ENCODE data around the gene C1RL.

The C1RL gene

DNA sequence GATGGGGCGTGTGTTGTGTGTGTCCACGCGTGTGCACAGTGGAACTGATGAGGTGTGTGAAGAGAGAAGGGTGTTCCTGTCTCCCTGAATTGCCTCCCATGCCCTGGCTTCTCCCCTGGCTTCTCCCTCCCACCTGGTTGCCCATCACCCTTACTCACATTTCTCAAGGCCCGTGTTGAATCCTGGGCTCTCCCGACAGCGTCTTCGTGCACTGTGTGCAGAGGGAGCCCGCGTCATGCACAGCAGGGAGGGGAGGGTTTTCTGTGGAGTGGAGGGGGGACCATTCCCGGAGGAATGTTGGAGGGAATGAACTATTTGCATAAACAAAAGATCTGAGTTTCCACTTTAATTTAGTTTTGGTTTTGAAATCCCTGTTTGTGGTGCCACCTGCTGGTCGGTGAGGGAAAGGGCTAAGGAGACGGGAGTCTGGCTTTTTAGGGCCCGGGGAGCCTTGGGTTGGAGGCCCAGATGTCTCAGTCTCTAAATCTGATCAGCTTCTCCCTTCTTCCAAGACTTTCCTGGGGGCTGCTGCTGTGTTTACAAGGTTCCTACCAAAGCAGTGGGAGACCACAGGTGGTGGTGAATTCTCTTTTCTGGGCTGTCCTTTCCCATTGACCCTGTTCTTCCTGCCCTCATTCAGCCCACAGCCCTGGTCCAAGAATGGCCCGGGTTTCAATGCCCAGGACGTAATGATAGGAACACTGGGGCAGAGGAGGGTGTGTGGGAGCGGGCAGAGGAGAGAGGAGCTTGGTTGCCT lies 16.6 kb downstream of the C1RL start, which contains the start of gene C1R:
Gene C1R (minus strand): TSS at position 217 of the 757 bp plus-strand sequence. CDS start 57 bp downstream, at position 160.
- DNase-seq (ENCODE audit: low spot score) = peak; percentile 83

DNA sequence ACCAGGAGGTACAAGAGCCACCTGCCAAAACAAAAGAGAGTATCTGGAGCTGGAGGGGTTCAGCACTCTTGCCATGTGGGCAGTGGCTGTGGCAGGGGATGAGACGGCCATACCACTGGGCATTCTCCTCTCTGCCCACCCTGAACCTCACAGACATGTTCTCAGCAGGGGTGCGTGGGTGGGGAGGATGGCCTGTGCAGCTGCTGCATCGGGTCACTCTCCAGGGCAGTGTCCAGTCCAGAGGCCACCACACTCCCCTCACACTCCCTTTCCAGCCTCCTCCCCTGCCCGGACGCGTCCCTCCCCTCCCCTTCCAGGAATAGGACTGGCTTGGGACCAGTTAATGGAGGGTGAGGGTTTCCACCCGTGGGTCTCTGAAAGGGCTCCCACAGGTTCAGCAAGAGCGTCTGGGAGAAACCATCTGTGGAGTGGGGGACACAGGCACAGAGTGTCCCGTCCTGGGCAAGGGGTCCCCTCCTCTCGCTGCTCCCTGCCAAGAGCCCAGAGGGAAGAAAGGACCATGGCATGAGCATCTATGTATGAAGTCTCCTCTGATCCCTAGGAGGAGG lies 17.3 kb downstream of the C1RL start:
- no peak for DNase-seq (ENCODE audit: low spot score)

DNA sequence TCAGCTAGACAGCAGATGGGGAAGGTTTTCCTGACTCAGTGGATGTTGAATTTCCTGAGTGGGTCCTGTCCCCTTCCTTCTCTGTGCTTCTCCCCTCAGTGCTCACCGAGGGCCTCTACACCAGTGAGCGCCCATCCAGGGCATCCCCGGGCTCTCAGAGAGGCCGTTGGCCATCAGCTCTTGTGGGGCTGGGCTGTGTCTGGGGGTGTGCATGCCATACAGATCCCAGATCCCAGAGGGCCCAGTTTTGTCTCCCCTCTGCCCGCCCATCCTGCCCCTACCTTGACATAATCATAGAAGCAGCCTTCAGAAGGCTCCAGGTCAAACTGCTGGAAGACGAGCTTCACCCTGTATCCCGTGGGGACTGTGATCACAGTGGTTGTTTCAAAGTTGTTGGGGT lies 17.8 kb downstream of the C1RL start:
- no peak for DNase-seq (ENCODE audit: low spot score)

DNA sequence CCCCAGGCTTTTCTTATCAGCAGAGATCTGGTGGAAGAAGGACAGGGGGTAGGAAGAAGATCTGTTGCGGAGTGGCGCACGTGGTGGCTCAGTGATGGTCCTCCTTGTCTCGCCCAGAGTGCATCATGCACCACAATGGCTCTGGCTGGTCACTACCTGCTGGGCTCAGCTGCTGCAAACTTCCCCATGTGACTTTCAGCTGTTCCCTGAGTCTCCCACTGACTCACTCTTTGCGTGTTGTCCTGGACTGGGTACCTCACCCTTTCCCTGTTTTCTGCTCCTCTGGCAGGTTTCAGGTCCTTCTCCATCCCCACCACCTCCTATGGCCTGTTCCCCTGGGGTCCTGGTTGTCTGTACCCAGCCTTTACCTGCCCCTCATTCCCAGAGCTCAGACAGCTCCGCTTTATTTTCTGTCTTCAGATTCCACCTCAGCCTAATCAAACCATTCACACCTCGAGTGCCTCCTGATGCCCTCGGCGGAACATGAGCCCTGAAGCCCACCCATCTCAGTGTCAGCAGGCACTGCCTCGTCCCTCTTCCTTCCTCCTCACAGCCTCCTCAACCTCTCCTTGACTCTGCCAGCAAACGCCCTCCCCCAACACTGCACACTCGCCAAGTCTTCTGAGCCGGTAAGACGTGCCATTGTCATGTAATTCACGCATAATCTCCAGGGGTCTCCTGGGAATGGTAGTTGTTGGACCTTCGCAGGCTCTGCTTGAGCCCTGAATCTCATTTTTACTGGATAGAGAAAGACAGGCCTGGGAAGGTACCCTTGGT lies 18.6 kb downstream of the C1RL start:
- peak; percentile 53 for DNase-seq (ENCODE audit: low spot score)

DNA sequence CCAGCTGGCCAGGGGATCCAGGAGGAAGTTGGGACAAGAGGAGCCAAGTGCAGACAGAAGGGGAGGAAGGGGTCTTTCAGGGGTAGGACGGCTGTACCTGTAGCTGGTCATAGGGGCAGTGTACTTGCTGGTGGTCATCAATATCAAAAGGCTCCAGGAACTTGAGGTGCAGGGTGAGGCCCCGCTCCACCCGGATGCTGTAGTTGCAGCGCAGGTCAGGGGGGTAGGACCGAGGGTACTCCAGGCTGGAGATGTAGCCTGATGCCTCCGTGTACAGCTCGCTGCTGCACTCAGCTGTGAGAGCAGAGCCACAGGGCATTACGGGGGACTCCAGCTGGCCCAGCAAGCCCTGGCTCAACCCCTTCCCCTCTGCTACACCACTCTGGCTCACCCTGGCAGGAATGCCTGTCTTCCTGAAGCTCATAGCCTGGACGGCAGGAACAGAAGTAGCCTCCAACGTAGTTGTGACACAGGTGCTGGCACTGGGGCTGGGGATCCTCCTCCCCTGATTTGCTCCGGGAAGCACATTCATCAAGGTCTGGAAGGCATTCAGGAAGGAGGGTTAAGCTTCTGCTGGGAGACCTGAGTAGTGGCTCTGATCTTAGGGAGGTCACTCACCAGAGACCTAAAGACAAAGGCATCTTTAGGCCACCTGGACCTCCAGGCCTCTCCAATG lies 19.7 kb downstream of the C1RL start:
- DNase-seq (ENCODE audit: low spot score) = peak; percentile 34

DNA sequence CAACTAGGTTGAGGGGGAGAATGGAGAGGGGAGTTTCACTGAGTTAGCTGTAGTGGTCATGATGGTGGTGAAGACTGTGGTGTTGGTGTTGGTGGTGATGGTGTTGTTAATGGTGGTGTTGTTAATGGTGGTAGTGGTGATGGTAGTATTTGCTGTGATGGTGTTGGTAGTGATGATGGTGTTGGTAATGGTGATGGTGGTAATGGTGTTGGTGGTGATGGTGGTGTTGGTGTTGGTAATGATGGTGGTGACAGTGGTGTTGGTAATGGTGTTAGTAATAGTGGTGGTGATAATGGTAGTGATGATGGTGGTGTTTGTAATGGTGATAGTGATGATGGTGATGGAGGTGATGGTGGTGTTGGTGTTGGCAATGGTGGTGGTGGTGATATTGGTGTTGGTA lies 25.9 kb downstream of the C1RL start:
- no peak for DNase-seq (ENCODE audit: low spot score)

DNA sequence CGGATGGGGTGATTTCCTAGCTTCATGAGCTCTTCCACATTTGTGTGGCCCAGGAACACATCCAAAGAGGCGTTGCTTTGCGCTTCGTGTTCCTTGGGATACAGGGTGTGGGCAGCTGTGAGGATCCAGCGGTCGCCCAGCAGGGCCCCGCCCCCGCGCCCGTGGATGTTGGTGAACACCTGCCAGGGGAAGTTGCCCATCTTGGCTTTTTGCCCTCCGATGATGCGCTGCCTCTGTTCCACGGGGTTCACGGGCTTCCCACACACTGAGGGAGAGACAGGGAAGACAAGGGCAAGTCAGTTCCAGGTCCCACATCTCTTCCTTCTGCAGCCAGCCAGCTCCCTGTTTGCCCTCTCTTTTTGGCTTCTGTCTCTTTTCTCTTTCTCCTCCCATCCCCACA lies 28.0 kb downstream of the C1RL start:
- no peak for DNase-seq (ENCODE audit: low spot score)

DNA sequence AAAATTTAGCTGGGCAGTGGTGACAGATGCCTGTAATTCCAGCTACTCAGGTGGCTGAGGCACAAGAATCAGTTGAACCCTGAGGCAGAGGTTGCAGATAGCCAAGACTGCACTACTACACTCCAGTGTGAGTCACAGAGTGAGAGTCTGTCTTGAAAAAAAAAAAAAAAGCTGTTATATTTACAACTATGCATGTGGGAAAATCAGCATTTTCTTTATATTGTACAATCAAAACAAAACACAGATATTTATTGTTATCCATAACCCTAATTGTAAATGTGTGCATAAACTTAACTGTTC lies 29.2 kb downstream of the C1RL start:
- no peak for DNase-seq (ENCODE audit: low spot score)

DNA sequence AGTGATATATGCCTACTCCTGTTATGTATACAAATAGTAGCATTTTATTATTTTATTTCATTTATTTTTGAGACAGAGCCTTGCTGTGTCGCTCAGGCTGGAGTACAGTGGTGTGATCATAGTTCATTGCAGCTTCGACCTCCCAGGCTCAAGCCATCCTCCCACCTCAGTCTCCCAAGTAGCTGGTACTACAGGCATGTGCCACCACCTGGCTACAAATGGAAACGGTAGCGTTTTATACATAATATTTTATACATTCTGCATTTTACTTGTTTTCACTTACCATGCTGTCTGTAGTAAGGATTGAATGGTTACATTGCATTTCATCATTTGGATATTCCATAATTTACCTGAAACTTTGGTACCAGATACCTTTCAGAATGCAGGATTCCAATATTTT lies 30.9 kb downstream of the C1RL start:
- no peak for DNase-seq (ENCODE audit: low spot score)

DNA sequence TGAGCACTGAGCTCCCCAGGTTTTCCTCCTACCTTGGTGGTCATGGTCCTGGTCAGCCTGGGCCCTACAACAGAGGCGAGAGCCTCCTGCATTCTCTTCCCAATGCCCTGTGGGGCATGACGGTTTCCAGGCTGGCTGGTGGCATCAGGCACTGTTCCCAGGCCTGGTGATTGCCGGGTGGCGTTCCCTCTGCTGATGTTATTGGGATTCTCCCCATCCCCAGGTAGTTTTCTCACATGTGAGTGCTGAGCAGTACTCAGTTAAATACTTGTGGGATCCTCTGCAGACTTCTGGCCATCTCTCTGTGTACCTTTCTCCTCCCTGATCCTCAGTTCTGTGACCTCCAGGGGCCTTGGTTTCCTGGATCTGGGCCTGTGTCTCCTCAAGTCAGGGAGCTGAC lies 32.5 kb downstream of the C1RL start:
- DNase-seq (ENCODE audit: low spot score) = no peak

DNA sequence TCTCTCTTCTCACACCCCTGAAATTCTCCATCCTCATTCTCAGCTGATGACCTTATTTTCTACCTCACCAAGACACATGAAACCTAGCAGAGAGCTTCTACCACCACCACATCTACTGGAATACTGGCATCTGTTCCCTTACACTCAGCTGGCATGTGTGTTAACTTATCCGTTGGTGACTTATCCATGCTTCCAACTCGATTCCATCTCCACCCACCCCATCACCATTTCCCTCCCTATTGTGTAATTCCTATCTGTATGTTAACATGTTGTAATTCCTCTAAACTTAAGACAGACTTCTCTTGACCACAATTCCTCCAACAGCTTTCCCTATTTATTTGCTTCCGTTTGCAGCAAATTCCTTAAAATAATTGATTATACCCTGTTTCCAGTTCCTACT lies 33.1 kb downstream of the C1RL start:
- no peak for DNase-seq (ENCODE audit: low spot score)

DNA sequence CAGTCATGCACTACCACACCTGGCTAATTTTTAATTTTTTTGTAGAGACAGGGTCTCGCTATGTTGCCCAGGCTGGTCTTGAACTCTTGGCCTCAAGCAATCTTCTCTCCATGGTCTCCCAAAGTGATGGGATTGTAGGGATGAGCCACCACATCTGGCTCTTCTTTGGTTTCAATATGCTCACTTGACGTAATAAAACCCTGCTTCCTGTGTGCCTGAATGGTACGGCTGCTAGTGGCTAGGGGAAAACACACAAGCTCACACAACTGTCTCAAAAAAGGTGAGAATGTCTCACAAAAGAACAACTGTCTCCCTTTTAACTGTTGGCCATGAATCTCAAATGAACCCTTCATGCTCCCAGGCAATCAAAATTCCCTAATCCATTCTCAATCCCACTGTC lies 33.5 kb downstream of the C1RL start:
- DNase-seq (ENCODE audit: low spot score) = no peak

DNA sequence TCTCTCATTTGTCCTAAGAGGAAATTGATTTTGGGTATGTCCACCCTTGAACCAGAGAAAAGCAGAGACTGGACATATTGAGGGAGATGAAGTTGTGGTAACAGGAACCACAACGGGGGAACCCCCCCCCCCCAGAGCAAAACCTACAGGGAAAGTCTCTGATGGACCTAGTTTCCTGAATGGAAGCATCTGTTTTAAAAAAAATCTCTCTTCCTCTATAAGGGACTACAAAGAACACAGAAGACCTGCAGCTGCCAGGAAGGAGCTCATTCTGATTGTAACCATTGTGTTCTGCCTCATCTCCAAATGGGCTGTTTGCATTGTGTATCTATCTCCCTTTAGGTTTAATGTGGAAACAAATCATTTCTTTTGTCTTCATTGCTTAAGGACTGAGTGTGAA lies 35.1 kb downstream of the C1RL start:
- no peak for DNase-seq (ENCODE audit: low spot score)

DNA sequence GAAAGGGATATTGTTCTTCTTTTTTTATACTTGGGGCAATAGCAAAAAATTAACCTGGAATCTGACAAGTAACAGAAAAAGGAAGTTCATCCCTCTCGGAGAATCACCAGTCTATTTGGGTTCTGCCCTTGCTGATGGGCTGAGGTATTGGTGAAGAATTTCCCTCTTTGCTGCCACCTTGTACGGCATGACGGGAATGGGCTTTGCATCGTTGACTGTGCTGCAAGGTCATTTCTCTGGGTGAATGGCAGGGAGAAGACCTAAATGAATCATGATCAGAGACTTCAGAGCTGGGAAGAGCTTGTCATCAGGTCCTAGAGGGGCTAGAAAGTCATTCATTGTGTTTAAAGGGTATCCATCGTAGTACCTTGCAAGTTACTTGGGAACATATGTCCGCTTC lies 36.5 kb downstream of the C1RL start:
- DNase-seq (ENCODE audit: low spot score) = no peak

DNA sequence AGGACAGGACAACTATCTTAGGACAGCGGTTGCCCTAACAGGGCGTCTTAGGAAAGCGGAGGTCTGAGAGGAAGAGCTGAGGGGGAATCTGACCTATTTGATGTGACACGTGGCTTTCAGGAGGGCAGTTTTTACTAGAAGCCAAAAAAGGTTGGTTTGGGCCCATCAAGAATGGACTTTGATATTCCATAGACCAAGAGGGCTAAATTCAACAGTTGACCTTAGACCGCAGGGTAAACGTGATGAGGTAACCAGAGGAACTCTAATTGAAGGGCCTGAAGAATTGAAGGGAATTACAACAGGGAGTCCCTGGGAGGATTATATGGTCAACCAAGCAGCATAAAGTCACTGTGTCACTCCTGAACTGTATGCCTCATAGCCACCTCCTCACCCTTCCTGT lies 37.0 kb downstream of the C1RL start:
- no peak for DNase-seq (ENCODE audit: low spot score)

DNA sequence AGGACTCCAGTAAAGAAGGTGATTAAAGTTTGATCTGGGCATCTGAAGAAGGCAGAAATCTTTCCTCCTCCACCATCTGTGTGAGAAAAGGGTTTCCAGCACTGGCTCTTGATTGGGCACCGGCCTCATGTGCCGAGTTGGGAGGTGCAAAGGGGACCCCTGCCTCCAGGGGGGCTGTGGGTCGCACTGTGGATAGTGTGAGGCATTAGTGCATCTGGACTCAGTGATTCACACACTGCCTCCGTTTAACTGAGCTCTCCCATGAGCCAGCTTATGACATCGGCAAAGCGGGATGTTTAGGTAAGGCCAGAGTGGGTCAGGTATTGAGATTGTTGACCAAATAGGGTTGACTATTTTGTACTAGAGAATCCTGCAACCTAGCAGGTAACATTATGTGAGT lies 39.6 kb downstream of the C1RL start:
- no peak for DNase-seq (ENCODE audit: low spot score)

DNA sequence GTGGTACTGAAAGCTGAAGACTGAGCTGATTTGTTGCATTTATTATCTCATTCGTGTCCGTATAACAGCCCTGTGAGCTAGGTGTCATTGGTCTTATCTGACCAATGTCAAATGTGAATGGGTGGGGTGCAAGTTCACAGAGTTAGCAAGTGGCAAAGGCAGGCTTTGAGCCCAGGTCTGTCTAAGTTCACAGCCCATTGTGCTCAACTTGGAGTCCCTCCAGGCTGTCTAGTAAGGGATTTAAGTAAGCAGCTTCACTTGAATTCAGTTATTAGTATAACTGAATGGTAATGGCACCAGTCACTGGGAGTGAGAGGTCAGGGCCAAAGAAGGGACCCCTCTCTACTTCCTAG lies 40.0 kb downstream of the C1RL start:
- DNase-seq (ENCODE audit: low spot score) = no peak

DNA sequence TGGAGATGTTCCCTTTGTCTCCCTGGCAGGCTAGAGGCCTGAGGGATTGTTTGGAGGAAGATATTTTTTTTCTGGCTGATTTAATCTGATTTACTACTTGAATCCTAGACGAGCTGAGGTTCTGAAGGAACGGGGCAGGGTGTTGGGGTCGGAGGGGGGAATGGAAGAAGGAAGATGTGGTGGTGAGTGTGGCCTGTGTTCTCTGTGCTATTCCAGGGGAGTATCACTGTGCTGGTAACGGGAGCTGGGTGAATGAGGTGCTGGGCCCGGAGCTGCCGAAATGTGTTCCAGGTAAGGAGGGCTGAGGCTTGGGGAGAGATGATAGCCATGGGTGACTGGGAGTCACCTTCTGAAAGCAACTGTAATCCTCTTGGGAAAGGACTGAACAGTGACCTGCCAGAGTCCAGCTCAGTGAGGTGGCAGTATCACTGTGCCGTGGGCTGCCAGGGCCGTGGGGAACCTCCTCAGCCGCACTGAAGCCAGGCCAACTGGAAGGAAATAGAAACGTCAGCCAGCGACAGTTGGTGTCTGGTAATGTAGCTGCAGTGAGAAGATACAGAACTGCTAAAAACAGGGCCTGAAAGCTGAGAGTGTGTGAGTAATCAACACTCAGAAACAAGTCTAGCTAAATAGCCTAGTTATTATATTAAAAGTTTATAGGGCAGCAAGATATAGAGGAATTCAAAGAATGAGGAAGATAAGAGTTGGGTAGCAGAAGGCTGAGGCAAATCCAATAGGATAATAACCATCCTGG lies 40.6 kb downstream of the C1RL start:
- no peak for DNase-seq (ENCODE audit: low spot score)

DNA sequence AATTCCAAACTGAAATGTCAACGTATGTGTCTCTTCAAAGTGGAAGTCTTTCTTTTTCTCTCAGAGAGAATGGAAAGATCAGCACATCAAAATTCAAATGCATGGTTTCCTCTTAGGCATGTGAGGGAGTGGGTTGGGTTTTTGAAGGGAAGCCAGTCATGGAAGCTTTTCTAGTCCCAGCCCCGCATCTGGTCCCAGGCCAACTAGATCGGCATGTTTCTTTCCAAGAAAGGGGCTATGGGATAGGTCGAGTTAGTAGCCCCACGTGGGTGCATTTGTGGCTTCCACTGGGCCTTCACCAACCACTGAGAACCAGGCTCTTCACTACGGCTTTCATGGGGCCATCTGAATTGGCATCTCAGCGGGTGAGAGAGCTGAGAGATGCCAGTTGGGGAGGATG lies 41.9 kb downstream of the C1RL start:
- DNase-seq (ENCODE audit: low spot score) = no peak

DNA sequence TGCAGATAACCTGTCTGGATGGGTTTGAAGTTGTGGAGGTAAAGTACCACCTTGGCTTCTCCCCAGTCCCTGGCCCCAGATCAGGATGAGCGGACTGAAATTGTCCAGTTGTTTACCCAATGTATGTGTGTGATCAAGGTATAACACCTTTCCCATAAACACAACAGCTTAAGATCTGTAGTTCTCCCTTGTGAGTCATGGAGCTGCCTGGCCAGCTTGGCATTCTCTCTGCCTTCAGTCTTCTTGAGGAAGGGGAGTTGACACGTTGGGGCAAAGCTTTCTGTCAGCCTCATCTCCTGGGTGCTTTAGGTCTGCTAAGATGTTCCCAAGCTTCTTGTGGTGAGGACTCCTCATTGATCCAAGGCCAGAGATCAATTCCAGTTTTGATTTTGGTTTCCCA lies 42.4 kb downstream of the C1RL start:
- DNase-seq (ENCODE audit: low spot score) = no peak

DNA sequence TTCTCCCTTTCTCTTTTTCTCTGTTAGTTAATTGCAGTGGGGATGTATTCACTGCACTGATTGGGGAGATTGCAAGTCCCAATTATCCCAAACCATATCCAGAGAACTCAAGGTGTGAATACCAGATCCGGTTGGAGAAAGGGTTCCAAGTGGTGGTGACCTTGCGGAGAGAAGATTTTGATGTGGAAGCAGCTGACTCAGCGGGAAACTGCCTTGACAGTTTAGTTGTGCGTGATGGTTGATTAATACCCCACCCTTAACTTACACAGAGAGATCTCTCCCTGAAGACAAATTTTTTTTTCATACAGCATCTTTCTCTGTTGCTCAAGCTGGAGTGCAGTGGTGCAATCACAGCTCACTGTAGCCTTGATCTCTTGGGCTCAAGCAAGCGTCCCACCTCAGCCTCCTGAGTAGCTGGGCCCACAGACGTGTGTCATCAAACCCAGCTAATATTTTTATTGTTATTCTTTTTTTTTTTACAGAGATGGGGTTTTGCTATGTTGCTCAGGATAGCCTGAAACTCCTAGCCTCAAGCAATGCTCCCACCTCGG lies 43.9 kb downstream of the C1RL start:
- no peak for DNase-seq (ENCODE audit: low spot score)

DNA sequence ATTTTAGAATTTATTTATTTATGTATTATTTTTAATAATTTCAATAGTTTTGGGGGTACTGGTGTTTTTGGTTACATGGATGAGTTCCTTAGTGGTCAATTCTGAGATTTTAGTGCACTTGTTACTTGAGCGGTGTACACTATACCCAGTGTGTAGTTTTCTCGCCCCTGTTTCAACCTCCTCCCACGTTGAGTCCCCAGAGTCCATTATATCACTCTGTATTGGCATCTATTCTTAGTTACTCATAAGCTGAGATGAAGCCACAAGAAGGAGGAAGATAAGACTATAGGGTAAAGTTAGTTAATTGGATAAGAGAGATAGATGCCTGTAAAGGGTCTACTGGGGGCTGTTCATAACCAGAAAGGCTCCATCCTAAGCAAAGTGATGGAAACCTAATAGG lies 44.5 kb downstream of the C1RL start:
- DNase-seq (ENCODE audit: low spot score) = no peak

All from left forelimb (tissue), 1 donor.